ENCODE data around the gene KCNK6.
"Not testable (repeated sequence)": the region's sequence is repeated elsewhere in the genome, so short reads cannot be mapped to it uniquely, and the experiment has no call there.

KCNK6 gene

DNA sequence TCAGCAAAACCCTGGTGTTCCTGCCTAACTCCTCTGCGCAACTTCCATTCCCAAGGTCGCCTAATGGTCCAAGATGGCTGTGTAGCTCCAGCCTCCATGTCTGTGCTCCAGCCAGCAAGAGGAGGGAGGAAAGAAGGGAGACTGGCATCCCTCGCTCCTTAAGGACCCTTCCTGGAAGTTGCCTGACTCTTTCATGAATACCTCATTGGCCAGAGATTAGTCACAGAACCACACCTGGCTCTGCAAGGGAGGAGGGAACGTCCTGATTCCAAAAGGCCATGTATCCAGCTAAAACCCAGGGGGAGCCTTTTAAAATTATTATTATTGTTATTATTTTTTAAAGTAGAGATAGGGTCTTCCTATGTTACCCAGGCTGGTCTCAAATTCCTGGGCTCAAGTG, 4.8 kb downstream of the KCNK6 start:
- no peak for TF ChIP-seq ZNF274 (IDR thresholded peaks at IDR 0.05; ENCODE audit: low read depth, low read length)
- H3K4me3 ChIP-seq (ENCODE audit: low read length): no peak overlapping the region

DNA sequence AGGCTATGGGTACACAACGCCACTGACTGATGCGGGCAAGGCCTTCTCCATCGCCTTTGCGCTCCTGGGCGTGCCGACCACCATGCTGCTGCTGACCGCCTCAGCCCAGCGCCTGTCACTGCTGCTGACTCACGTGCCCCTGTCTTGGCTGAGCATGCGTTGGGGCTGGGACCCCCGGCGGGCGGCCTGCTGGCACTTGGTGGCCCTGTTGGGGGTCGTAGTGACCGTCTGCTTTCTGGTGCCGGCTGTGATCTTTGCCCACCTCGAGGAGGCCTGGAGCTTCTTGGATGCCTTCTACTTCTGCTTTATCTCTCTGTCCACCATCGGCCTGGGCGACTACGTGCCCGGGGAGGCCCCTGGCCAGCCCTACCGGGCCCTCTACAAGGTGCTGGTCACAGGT, 6.9 kb downstream of the KCNK6 start:
- H3K4me3 ChIP-seq (ENCODE audit: low read length): no peak overlapping the region
- TF ChIP-seq ZNF274 (IDR thresholded peaks at IDR 0.05; ENCODE audit: low read depth, low read length): no peak

DNA sequence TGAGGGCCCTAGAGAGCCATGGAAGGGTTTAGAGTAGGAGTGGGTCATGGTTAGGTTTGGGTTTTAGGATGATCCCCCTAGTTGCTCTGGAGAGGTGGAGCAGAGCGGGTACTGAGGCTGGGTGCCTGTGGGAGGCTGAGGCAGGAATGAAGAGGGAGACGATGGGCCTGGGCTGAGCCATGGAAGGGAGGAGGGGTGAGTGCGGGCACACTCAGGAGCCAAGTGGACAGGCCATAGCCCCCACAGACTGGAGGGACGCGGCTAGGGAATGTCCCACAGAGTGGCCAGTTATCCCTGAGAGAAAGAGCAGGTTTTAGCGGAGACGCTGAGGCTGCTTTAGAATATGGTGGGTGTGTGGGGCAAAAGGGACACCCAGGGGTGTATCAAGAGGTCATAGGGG, 10.0 kb downstream of the KCNK6 start:
- no peak overlapping the region for H3K4me3 ChIP-seq (ENCODE audit: low read length)
- TF ChIP-seq ZNF274 (IDR thresholded peaks at IDR 0.05; ENCODE audit: low read depth, low read length): no peak

DNA sequence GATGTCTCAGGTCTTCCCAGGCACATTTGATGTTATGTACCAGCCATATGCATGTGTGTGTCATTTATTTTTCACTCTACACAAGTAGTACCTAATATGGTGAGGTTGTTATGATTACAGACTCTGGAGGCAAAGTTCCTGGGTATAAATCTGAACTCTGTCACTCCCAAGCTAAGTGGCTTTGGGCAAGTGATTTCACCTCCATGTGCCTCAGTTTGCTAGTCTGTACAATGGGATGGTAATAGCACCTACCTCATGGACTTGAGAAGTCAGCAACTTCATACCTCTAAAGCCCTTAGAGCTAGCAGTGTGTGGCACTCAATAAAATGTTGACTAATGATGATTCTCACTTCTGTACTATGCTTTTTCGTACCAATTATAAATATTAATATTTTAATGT, 12.1 kb downstream of the KCNK6 start:
- H3K4me3 ChIP-seq (ENCODE audit: low read length): no peak overlapping the region
- TF ChIP-seq ZNF274 (IDR thresholded peaks at IDR 0.05; ENCODE audit: low read depth, low read length): no peak

DNA sequence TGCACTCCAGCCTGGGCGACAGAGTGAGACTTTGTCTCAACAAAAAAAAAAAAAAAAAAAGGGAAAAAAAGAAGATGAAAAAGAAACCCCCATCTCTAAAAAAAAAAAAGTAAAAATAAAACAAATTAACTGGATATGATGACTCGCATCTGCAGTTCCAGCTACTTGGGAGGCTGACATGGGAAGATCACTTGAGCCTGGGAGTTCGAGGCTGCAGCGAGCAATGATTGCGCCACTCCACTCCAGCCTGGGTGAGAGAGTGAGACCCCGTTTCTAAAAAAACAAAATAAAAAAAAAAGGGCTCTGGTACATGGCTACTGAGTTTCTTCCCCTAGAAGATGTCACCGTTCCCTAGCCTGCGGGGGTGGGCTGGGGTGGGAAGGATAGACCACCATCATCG, 13.6 kb downstream of the KCNK6 start:
- H3K4me3 ChIP-seq (ENCODE audit: low read length): no peak overlapping the region
- TF ChIP-seq ZNF274 (IDR thresholded peaks at IDR 0.05; ENCODE audit: low read depth, low read length): no peak

DNA sequence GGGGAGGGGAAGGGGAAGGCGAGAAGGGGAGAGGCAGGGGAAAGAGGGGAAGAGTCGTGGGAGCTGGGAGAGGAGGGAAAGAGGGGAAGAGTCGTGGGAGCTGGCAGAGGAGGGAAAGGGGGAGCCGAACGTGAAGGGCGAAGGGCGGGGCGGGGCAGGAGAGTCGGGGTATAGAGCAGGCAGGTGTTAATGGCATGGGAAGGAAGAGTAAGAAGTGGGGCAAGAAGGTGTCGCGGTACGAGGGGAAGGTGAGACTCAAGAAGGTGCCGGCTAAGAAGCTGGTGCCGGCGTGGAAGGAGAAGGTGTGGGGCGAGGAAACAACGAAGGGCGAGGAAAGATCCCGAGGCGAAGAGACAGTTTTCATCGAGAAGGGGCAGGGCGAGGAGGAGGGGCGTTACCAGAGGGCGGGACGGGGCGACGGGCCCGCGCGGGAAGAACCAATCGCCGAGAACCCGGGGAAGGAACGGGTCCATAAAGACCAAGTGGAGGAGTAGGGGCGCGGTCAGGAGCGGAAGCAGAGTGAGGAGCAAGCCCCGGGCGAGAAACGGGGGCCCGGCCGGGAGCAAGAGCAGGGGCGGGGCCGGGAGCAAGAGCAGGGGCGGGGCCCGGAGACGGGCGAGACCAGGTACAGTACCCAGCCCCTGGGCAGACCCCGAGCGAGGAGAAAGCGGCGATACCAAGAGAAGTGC, 16.4 kb downstream of the KCNK6 start:
- no peak for TF ChIP-seq ZNF274 (IDR thresholded peaks at IDR 0.05; ENCODE audit: low read depth, low read length)

DNA sequence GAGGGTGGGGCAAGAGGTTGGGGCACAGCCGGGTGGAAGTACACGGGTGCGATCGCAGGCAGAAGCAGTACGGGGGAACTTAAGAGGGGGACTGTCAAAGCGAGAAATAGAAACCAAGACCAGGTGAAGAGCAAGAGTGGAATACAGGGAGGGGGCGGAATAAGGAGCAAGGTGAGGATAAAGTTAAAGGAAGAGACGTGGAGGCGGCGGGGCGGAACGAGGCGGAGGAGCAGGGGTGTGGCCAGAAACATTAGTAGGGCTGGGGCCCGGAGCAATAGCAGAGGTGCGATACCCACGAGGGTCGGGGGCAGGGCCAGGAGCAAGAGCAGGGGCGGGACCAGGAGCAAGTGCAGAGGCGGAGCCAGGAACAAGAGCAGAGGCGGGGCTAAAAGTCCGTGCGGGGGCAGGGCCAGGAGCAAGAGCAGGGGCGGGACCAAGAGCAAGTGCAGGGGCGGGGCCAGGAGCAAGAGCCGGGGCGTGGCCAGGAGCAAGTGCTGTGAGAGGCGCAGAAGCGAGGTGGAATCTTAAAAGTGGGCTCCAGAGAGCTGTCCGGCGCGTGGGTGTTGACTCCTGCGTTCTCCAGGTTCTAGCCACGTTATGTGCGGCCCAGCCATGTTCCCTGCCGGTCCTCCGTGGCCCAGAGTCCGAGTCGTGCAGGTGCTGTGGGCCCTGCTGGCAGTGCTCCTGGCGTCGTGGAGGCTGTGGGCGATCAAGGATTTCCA, 17.2 kb downstream of the KCNK6 start:
- no peak for TF ChIP-seq ZNF274 (IDR thresholded peaks at IDR 0.05; ENCODE audit: low read depth, low read length)
- peak overlapping the region; percentile 87 for H3K4me3 ChIP-seq (ENCODE audit: low read length)

More for the DNA sequence above, 16.4 kb downstream of the KCNK6 start:
- H3K4me3 ChIP-seq (ENCODE audit: low read length): peak overlapping the region; percentile 87

DNA sequence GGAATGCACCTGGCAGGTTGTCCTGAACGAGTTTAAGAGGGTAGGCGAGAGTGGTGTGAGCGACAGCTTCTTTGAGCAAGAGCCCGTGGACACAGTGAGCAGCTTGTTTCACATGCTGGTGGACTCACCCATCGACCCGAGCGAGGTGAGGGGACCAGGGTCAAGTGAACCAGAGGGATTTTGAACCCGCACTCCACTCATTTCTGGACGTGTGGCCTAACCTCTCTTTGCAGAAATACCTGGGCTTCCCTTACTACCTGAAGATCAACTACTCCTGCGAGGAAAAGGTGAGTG, 17.7 kb downstream of the KCNK6 start:
- no peak for TF ChIP-seq ZNF274 (IDR thresholded peaks at IDR 0.05; ENCODE audit: low read depth, low read length)

DNA sequence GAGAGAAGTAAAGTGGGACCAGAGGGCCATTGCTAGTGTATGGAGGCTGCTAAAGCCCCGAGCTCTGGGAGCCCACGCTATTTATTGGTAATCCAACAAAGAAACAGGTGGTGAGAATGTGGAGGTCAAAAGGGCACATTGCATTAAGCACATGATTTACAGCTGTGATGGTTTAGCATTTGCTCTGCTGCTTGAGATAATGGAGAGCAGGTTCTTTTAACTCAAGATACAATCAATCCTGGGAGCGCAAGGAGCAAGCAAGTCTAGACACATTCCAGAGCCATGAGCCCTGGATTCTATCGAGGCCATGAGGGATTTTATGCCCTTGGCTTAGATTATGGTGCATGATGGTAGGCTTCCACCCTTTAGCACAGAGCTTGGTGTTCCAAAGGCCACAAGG, 19.4 kb downstream of the KCNK6 start:
- not testable (repeated sequence) for H3K4me3 ChIP-seq (ENCODE audit: low read length)

More for the DNA sequence above, 17.7 kb downstream of the KCNK6 start:
- H3K4me3 ChIP-seq (ENCODE audit: low read length): peak overlapping the region; percentile 21; the same call in 1 of the 2 replicates

DNA sequence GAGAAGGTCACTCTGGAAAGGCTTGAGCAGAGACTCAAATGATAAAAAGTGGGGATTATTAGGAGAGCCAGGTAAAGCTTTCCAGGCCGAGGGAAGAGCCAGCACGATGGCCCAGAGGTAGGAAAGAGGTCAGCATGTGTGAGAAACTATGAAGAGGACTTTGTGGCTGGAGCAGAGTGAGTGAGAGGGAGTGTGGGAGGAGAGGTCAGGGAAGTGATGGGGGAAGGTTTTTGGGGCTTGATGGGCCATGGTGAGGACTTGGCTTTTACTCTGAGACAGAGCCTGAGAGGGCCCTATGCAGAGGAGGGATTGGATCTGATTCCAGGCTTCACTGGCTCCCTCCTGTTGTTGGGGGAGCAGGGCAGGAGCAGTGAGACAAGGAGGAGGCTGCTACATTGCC, 21.3 kb downstream of the KCNK6 start:
- TF ChIP-seq ZNF274 (IDR thresholded peaks at IDR 0.05; ENCODE audit: low read depth, low read length): no peak
- H3K4me3 ChIP-seq (ENCODE audit: low read length): no peak overlapping the region

DNA sequence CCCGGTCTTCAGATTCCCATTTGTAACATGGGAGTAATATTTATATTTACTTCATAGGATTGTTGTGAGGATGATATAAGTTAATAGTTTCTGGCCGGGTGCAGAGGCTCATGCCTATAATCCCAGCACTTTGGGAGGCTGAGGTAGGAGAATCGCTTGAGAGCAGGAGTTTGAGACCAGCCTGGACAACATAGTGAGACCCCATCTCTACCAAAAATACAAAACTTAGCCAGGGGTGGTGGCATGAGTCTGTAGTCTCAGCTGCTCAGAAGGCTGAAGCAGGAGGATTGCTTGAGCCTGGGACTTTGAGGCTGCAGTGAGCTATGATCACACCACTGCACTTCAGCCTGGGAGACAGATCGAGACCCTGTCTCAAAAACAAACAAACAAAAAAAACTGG, 27.2 kb downstream of the KCNK6 start:
- TF ChIP-seq ZNF274 (IDR thresholded peaks at IDR 0.05; ENCODE audit: low read depth, low read length): no peak
- no peak overlapping the region for H3K4me3 ChIP-seq (ENCODE audit: low read length)

DNA sequence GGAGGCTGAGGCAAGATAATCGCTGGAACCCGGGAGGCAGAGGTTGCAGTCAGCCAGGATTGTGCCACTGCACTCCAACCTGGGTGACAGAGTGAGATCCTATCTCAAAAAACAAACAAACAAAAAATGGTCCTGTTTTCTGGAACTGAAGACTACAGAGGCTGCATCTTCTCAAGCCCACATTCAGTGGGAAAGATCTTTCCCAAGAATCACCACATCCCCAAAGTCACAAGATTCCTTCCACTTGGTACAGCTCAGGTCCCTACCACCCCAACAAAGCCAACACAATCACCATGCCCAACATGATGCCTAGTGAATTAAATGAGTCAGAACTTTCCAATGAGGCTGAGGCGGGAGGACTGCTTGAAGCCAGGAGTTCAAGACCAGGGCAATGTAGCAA, 31.2 kb downstream of the KCNK6 start:
- H3K4me3 ChIP-seq (ENCODE audit: low read length): no peak overlapping the region
- TF ChIP-seq ZNF274 (IDR thresholded peaks at IDR 0.05; ENCODE audit: low read depth, low read length): no peak

DNA sequence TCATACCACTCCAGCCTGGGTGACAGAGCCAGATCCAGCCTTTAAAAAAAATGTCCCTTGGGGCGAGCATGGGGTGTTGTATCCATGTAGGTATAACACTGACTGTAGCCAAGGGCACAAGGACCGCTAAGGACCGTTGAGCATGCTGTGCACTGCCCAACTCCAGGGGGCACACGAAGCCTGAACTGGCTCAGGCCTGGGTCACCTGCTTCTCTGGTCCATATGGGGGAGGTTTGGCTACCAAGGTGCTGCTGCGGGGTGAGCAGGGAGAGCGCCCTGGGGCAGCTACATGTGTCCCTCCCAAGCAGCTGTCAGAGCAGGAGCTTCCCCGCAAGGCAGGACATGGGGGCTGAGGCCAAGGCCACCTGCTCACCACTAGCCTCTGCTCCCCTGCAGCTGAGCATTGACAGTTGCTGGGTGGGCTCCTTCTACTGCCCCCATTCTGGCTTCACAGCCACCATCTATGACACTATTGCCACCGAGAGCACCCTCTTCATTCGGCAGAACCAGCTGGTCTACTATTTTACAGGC, 32.3 kb downstream of the KCNK6 start:
- no peak for TF ChIP-seq ZNF274 (IDR thresholded peaks at IDR 0.05; ENCODE audit: low read depth, low read length)
- no peak overlapping the region for H3K4me3 ChIP-seq (ENCODE audit: low read length)

DNA sequence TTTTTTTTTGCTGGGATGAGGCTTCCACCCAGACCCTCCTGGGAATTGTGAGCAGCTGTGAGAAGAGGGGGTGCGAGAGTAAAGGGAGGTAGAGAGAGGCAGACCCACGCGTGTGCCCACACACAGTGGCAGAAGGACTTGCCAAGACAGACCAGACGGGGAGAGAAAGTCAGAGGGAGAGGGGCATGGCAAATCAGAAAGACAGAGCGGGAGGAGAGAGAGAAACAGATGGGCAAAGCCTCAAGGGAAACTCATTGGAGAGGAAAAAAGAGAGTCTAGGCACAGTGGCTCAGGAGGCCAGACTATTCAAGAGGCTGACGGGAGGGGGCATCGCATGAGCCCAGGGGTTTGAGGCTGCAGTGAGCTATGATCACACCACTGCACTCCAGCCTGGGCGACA, 33.0 kb downstream of the KCNK6 start:
- TF ChIP-seq ZNF274 (IDR thresholded peaks at IDR 0.05; ENCODE audit: low read depth, low read length): no peak

More for the DNA sequence above, 33.0 kb downstream of the KCNK6 start:
- H3K4me3 ChIP-seq (ENCODE audit: low read length): no peak overlapping the region

All from GM08714 (cell line).